Lung (tissue), 12 donors: ENCODE results near the gene AP3S2. TPM values are rescaled to one million over a fixed set of nuclear protein-coding genes. Genes with fewer than 3 reads are reported as not detected.
"Not testable (repeated sequence)": the region's sequence is repeated elsewhere in the genome, so short reads cannot be mapped to it uniquely, and the experiment has no call there.

Source experiments
- ATAC-seq: fragments of 200-7000 bp; cut with Tn5 transposase; one replicate; pipeline ENCODE4 v1.9.1; 2020; ENCODE audit warnings: moderate number of reproducible peaks; ENCODE audit not compliant: insufficient read depth, low FRiP score
- DNase-seq, 3 donors: peaks; one replicate each; pipeline ENCODE4 v3.0.0-alpha.2; 2013 to 2017
- H3K27ac ChIP-seq, 2 donors: one replicate each; pipeline ENCODE4 v1.5.1; 2013; ENCODE audit warnings: mild to moderate bottlenecking in 2 of 2, moderate library complexity in 2 of 2, control low read depth in 1 of 2, inconsistent platforms in 1 of 2, low read depth in 1 of 2, low read length in 1 of 2
- H3K27me3 ChIP-seq, 3 donors: one replicate each; pipeline ENCODE4 v1.5.1; 2013; ENCODE audit warnings: low read length in 2 of 3; ENCODE audit not compliant: control insufficient read depth in 3 of 3, insufficient read depth in 3 of 3
- H3K36me3 ChIP-seq, 4 donors: one replicate each; pipeline ENCODE4 v1.5.1; 2013; ENCODE audit warnings: low read length in 4 of 4, mild to moderate bottlenecking in 1 of 4, moderate library complexity in 1 of 4; ENCODE audit not compliant: control insufficient read depth in 4 of 4, insufficient read depth in 4 of 4
- H3K4me1 ChIP-seq, 5 donors: one replicate each; pipeline ENCODE4 v1.5.1; 2013; ENCODE audit warnings: low read length in 5 of 5, mild to moderate bottlenecking in 2 of 5, moderate library complexity in 1 of 5; ENCODE audit not compliant: control insufficient read depth in 5 of 5, insufficient read depth in 5 of 5
- H3K4me3 ChIP-seq: one replicate; pipeline ENCODE4 v1.5.1; 2013; ENCODE audit warnings: mild to moderate bottlenecking, control low read depth, moderate library complexity
- H3K9ac ChIP-seq, 2 donors: one replicate each; pipeline ENCODE4 v1.5.1; 2013; ENCODE audit warnings: low read length in 2 of 2, control low read depth in 1 of 2; ENCODE audit not compliant: insufficient read depth in 1 of 2
- H3K9me3 ChIP-seq, 4 donors: one replicate each; pipeline ENCODE4 v1.5.1; 2013; ENCODE audit warnings: low read length in 3 of 4, mild to moderate bottlenecking in 1 of 4, moderate library complexity in 1 of 4; ENCODE audit not compliant: control insufficient read depth in 4 of 4, insufficient read depth in 3 of 4
- WGBS, 2 donors: extraction: QIAGEN DNeasy Blood & Tissue Kit; methylation state at CpG; one replicate each; pipeline ENCODE4 v1.1.7; 2013; 5-methylcytosine and 5-hydroxymethylcytosine counted together
- polyA plus RNA-seq, 2 donors: library from polyadenylated mRNA; stranded (reverse); fragments of 200-250 nt; gene quantifications; one replicate each; pipeline ENCODE4 v1.2.1, GENCODE V29; 2013
- total RNA-seq, 2 donors: library from RNA; depleted of rRNA in 1 of 2; stranded (reverse); fragments of >200 nt in 1 of 2; gene quantifications; one replicate each; pipeline ENCODE4 v1.2.1, GENCODE V29; 2014 to 2021
- TF ChIP-seq, protein P1 (sequence below): IDR thresholded peaks from 2 replicates; pipeline ENCODE4 v1.5.1; 2012; ENCODE audit warnings: mild to moderate bottlenecking; ENCODE audit errors: control extremely low read depth, extremely low read depth
- donor health status: control.
- donor health status: control.
- donor health status: Bipolar disorder and iron deficiency.
- donor health status: healthy.
- donor health status: DM: yes; HTN: yes; CAD: no.

The AP3S2 gene
- total and polyA plus RNA-seq, 4 donors = 9.9 to 31.8 (median 25.9) TPM

DNA sequence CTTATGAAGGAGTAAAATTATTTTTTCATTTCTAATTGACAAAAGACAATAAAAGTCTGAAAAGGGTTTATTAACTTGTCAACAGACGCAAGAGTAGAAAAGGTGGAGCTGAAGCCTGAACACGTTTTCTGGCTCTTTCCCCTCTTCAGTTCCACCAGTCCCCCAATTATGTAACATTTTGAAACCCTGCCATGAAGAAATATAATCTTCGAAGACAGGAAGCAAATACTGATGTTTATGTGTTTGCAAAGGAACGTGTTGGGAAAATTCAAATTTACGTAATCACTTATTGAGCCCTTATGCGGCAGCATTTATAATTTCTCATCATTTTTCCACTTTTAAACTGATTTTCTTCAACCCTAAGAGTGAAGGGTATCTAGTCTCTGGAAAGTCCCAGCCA is 767 bp downstream of the AP3S2 start:
- Histone ChIP-seq H3K9ac (peak overlapping the region; percentile 86 to 93), H3K9me3 (no peaks in the 10 kb centered on the region), H3K4me1 (peaks cover 0 to 5% (median 0%) of the 10 kb centered on the region in 5 donors), H3K4me3 (no peak overlapping the region), H3K27ac (peak overlapping the region in 1 of 2 donors; percentile 74), H3K27me3 (no peaks in the 10 kb centered on the region), H3K36me3 (peaks cover 7 to 11% (median 8%) of the 10 kb centered on the region in 4 donors)
- no peak for ATAC-seq
- TF ChIP-seq, protein P1, sequence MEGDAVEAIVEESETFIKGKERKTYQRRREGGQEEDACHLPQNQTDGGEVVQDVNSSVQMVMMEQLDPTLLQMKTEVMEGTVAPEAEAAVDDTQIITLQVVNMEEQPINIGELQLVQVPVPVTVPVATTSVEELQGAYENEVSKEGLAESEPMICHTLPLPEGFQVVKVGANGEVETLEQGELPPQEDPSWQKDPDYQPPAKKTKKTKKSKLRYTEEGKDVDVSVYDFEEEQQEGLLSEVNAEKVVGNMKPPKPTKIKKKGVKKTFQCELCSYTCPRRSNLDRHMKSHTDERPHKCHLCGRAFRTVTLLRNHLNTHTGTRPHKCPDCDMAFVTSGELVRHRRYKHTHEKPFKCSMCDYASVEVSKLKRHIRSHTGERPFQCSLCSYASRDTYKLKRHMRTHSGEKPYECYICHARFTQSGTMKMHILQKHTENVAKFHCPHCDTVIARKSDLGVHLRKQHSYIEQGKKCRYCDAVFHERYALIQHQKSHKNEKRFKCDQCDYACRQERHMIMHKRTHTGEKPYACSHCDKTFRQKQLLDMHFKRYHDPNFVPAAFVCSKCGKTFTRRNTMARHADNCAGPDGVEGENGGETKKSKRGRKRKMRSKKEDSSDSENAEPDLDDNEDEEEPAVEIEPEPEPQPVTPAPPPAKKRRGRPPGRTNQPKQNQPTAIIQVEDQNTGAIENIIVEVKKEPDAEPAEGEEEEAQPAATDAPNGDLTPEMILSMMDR = no peak
- peak in 2 of 3 donors; percentile 51 to 60 for DNase-seq
- 5 to 11% methylated on average over 6 of the region's 6 CpGs for WGBS, 2 donors

DNA sequence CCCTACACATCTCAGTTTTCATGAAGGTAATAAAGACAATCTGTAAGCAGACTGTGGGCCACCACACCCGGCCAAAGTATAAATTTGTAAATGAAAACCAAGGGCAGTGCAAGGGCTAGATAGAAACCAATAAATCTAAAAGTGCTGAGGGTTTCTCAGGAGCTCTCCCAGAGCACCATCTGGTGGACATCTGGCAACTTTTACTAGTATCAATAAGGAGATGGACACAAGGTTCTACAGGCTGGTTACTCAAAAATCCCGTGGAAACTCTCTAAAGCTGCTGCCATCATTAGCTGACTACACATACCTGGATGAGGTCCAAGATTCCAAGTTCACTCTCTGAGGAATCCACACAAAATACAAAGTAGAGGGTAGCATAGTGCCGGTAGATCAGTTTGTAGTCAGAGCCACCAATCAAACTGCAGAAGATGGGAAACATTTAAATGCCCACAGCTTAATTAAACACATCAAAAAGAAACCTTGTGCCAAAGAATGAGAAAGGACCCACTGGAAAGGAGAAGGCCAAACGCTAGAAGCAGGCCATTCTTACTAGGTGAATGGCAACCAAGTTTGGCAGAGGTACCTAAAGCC is 5.5 kb downstream of the AP3S2 start:
- Histone ChIP-seq H3K4me1 (peaks cover 0 to 5% (median 0%) of the 10 kb centered on the region in 5 donors), H3K27ac (no peak overlapping the region), H3K9ac (no peak overlapping the region), H3K9me3 (no peaks in the 10 kb centered on the region), H3K4me3 (no peak overlapping the region), H3K36me3 (peaks cover 8 to 26% (median 16%) of the 10 kb centered on the region in 4 donors), H3K27me3 (no peaks in the 10 kb centered on the region)
- DNase-seq = peak in 2 of 3 donors; percentile 25 to 43
- ATAC-seq = no peak
- TF ChIP-seq, protein P1 = no peak
- WGBS, 2 donors = 72 to 82% methylated on average over 4 of the region's 4 CpGs

DNA sequence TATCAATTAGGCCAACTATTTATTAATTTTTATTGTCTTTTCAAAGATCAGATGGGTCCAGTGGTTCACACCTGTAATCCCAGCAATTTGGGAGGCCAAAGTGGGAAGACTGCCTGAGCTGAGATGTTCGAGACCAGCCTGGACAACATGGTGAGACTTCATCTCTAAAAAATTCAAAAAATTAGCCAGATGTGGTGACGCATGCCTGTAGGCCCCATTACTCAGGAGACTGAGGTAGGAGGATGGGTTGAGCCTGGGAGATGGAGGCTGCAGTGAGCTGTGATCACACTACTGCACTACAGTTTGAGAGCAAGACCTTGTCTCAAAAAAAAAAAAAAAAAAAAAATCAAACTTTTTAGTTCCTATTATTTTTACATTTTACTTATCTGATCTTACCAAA is 8.2 kb downstream of the AP3S2 start:
- DNase-seq (no peak), ATAC-seq (no peak)
- no peaks in the 10 kb centered on the region for H3K9me3 ChIP-seq
- H3K4me1 ChIP-seq = no peaks in the 10 kb centered on the region
- no peak overlapping the region for H3K4me3 ChIP-seq
- peaks cover 12 to 27% (median 19%) of the 10 kb centered on the region in 4 donors for H3K36me3 ChIP-seq
- no peak overlapping the region for H3K9ac ChIP-seq
- WGBS, 2 donors = 96 to 98% methylated on average over 2 of the region's 2 CpGs
- H3K27me3 ChIP-seq = no peaks in the 10 kb centered on the region
- no peak overlapping the region for H3K27ac ChIP-seq
- TF ChIP-seq, protein P1 = no peak

DNA sequence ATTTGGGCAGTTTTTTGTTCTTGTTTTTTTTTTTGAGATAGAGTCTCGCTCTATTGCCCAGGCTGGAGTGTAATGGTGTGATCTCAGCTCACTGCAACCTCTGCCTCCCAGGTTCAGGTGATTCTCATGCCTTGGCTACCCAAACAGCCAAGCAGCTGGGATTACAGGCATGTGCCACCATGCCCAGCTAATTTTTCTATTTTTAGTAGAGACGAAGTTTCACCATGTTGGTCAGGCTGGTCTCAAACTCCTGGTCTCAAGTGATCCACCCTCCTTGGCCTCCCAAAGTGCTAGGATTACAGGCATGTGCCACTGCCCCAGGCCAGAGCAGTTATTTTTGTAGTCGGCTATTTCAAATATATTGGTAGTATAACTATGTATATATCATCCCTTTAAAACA is 8.6 kb downstream of the AP3S2 start:
- H3K27ac ChIP-seq, H3K9ac ChIP-seq, ATAC-seq, DNase-seq, H3K4me3 ChIP-seq, H3K27me3 ChIP-seq, H3K4me1 ChIP-seq, H3K9me3 ChIP-seq: not testable (repeated sequence)
- H3K36me3 ChIP-seq = peaks cover 12 to 27% (median 19%) of the 10 kb centered on the region in 4 donors
- WGBS, 2 donors = 63 to 86% methylated on average over 3 of the region's 3 CpGs
